ENCODE data around the gene IL1F10. TPM values are rescaled to one million over a fixed set of nuclear protein-coding genes. Genes with fewer than 3 reads are reported as not detected.
A peak's percentile ranks its signal among the peaks of the same experiment; 100 is the strongest.

Gene IL1F10
- total and polyA plus RNA-seq, 4 experiments from 2014 or later = not detected

DNA sequence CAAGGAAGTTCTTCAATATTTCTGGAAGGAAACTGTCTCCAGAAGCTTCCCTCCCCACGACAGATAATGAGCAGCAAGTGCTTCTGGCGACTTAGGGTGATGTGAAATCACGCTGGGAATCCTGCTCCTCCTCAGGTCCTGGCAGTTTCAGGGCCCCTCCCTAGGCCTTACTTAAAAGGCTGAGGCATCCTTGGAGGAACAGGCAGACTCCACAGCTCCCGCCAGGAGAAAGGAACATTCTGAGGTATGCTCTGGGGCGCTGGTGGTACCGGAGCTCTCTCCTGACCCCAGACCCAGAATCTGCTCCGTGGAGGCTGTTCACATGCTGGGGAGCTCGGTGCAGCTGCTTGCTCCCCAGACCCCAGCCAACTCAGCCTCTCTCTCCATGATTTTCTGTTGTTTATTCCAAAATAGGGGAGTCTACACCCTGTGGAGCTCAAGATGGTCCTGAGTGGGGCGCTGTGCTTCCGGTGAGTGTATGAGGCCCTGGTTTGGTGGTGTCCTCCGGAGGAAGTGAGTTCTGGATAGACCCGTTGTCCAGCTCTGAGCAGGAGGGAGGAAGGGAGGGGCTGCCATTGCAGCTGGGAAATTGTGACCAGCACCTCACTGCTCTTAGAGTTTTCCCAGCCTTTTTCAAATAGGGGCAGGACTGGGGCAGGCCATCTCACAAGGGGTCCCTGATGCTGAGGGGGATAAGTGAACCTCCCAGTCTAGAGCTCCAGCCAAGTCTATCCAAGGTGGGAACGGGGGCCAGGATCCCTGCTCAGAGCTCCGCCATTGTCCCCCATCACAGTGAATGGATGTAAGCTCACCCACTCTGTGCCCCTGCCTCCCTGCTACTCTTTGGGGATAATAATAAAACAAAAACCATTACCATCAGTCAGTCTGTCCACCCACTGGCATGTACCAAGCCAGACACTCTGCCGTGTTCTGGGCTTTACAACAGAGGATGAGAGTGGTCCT lies 8.5 kb upstream of the IL1F10 start, which contains the start of gene IL36RN:
Gene IL36RN, plus strand, starts transcription at position 201 of the 963 bp plus-strand sequence. Its CDS starts 241 bp downstream, at position 442.
- Histone ChIP-seq H3K9me3 (ENCODE audit: control insufficient read depth in 1 of 2, low read length in 2 of 2) (no peaks in the 10 kb centered on the region), H3K4me3 (ENCODE audit: low read length in 2 of 2) (no peak within 1 kb of the TSS), H3K4me1 (ENCODE audit: insufficient read depth, low read length) (no peaks in the 10 kb centered on the region), H3K36me3 (ENCODE audit: insufficient read depth, low read length) (no peaks in the 10 kb centered on the region), H3K27ac (ENCODE audit: low read depth, low read length) (no peak within 1 kb of the TSS), H3K27me3 (ENCODE audit: insufficient read depth, low read length) (no peaks in the 10 kb centered on the region)
- H3K9me3 Mint-ChIP-seq = peaks cover 4 to 20% (median 14%) of the 10 kb centered on the region in 8 donors
- no peaks in the 10 kb centered on the region for H3K4me1 Mint-ChIP-seq
- intact Hi-C loops (cut with micrococcal nuclease) = no loop called here
- H3K4me3 Mint-ChIP-seq = no peak within 1 kb of the TSS
- peaks cover 10 to 14% of the 10 kb centered on the region in 2 donors for H3K27me3 Mint-ChIP-seq
- POLR2A ChIA-PET (ENCODE audit: partially characterized antibody) = no interaction called here
- peak within 1 kb of the TSS in 1 of 7 donors; percentile 26 for H3K27ac Mint-ChIP-seq
- peaks cover 1 to 7% of the 10 kb centered on the region in 2 donors for H3K36me3 Mint-ChIP-seq
- no peak for DNase-seq
- CTCF ChIA-PET (ENCODE audit: partially characterized antibody) = interaction anchor here (1.4 kb wide), 1 partner anchor 21 kb away, joined by 5 read pairs; no protein-coding TSS in a partner anchor

DNA sequence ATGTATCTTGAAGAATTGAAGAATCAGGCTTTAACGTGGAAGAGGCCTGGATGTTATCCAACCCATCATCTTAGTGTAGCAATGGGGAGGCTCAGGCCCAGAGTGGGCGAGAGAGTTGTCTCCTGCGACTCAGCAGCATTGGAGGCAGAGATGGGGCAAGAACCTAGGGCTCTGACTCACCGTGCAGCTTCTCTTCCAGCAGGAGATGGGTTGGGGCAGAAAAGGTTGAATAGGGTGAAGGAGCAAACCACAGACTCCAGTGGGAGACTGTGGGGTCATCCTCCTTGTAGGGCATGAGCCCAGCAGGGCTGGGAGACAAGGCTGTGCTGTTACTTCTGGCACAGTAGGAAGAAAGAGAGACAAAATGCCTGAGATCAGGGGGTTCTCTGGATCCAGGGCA lies 7.4 kb upstream of the IL1F10 start:
- no peaks in the 10 kb centered on the region for H3K4me1 ChIP-seq (ENCODE audit: insufficient read depth, low read length)
- POLR2A ChIA-PET (ENCODE audit: partially characterized antibody) = no interaction called here
- H3K27me3 Mint-ChIP-seq = peaks cover 10 to 14% of the 10 kb centered on the region in 2 donors
- H3K36me3 Mint-ChIP-seq = peaks cover 1 to 8% of the 10 kb centered on the region in 2 donors
- CTCF ChIA-PET (ENCODE audit: partially characterized antibody) = interaction anchor here (1.4 kb wide), 1 partner anchor 20 kb away, joined by 5 read pairs; no protein-coding TSS in a partner anchor
- DNase-seq = no peak
- H3K27me3 ChIP-seq (ENCODE audit: insufficient read depth, low read length) = no peaks in the 10 kb centered on the region
- intact Hi-C loops (cut with micrococcal nuclease) = no loop called here
- no peaks in the 10 kb centered on the region for H3K4me1 Mint-ChIP-seq
- H3K4me3 Mint-ChIP-seq = no peak overlapping the region
- no peak overlapping the region for H3K4me3 ChIP-seq (ENCODE audit: low read length in 2 of 2)
- H3K36me3 ChIP-seq (ENCODE audit: insufficient read depth, low read length) = no peaks in the 10 kb centered on the region
- no peak overlapping the region for H3K27ac ChIP-seq (ENCODE audit: low read depth, low read length)
- peaks cover 0 to 15% (median 7%) of the 10 kb centered on the region in 8 donors for H3K9me3 Mint-ChIP-seq
- H3K27ac Mint-ChIP-seq = no peak overlapping the region
- no peaks in the 10 kb centered on the region for H3K9me3 ChIP-seq (ENCODE audit: control insufficient read depth in 1 of 2, low read length in 2 of 2)

DNA sequence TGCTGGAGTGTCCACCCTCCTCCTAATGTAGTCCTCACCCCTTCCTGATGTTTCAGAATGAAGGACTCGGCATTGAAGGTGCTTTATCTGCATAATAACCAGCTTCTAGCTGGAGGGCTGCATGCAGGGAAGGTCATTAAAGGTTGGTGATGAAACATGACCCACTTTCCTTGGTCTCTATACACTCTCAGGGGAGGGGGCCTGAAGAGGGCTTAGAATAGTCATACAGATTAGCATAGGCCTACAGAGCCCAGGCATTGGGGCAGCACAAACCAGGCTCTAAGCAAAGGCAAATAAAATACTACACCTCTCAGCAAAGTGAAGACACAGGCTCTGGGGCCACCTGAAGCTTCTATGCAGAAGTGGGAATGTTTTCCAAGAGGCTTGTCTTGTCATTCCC lies 7.0 kb upstream of the IL1F10 start:
- Mint-ChIP-seq H3K4me3 (no peak overlapping the region), H3K27me3 (peaks cover 10 to 14% of the 10 kb centered on the region in 2 donors), H3K36me3 (peaks cover 0 to 6% of the 10 kb centered on the region in 2 donors), H3K27ac (no peak overlapping the region), H3K4me1 (no peaks in the 10 kb centered on the region), H3K9me3 (peaks cover 0 to 13% (median 4%) of the 10 kb centered on the region in 8 donors)
- Histone ChIP-seq H3K27ac (ENCODE audit: low read depth, low read length) (no peak overlapping the region), H3K27me3 (ENCODE audit: insufficient read depth, low read length) (no peaks in the 10 kb centered on the region), H3K4me1 (ENCODE audit: insufficient read depth, low read length) (no peaks in the 10 kb centered on the region), H3K36me3 (ENCODE audit: insufficient read depth, low read length) (no peaks in the 10 kb centered on the region), H3K9me3 (ENCODE audit: control insufficient read depth in 1 of 2, low read length in 2 of 2) (no peaks in the 10 kb centered on the region), H3K4me3 (ENCODE audit: low read length in 2 of 2) (no peak overlapping the region)
- ChIA-PET POLR2A (ENCODE audit: partially characterized antibody) (no interaction called here), CTCF (ENCODE audit: partially characterized antibody) (no interaction called here)
- no peak for DNase-seq
- intact Hi-C loops (cut with micrococcal nuclease) = no loop called here

DNA sequence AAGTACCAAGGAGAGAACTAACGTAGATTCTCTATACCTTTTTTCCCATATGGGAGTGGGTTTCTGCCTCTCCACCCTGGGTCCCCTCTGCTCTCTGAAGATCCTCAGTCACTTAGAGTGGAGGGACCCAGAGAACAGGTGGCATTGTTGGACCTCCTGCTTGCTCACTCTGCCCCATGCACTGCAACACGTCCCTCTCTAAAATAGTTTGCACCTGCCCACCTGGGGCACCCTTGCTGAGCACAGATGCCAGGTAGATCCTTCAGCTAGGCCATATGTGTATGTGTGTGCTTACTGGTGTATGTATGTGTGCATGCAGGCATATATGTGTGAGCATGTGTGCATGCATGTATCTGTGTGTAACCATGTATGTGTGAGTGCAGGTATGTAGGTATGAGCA lies 6.5 kb upstream of the IL1F10 start:
- Histone ChIP-seq H3K27ac (ENCODE audit: low read depth, low read length) (no peak overlapping the region), H3K9me3 (ENCODE audit: control insufficient read depth in 1 of 2, low read length in 2 of 2) (no peaks in the 10 kb centered on the region), H3K36me3 (ENCODE audit: insufficient read depth, low read length) (no peaks in the 10 kb centered on the region), H3K27me3 (ENCODE audit: insufficient read depth, low read length) (no peaks in the 10 kb centered on the region), H3K4me3 (ENCODE audit: low read length in 2 of 2) (no peak overlapping the region), H3K4me1 (ENCODE audit: insufficient read depth, low read length) (no peaks in the 10 kb centered on the region)
- H3K27me3 Mint-ChIP-seq = peaks cover 10 to 13% of the 10 kb centered on the region in 2 donors
- H3K36me3 Mint-ChIP-seq = peaks cover 0 to 4% of the 10 kb centered on the region in 2 donors
- no peak overlapping the region for H3K4me3 Mint-ChIP-seq
- peaks cover 0 to 10% (median 2%) of the 10 kb centered on the region in 8 donors for H3K9me3 Mint-ChIP-seq
- ChIA-PET POLR2A (ENCODE audit: partially characterized antibody) (no interaction called here), CTCF (ENCODE audit: partially characterized antibody) (no interaction called here)
- no peak for DNase-seq
- H3K4me1 Mint-ChIP-seq = no peaks in the 10 kb centered on the region
- H3K27ac Mint-ChIP-seq = peak overlapping the region in 2 of 7 donors; percentile 3 to 21
- intact Hi-C loops (cut with micrococcal nuclease) = no loop called here

DNA sequence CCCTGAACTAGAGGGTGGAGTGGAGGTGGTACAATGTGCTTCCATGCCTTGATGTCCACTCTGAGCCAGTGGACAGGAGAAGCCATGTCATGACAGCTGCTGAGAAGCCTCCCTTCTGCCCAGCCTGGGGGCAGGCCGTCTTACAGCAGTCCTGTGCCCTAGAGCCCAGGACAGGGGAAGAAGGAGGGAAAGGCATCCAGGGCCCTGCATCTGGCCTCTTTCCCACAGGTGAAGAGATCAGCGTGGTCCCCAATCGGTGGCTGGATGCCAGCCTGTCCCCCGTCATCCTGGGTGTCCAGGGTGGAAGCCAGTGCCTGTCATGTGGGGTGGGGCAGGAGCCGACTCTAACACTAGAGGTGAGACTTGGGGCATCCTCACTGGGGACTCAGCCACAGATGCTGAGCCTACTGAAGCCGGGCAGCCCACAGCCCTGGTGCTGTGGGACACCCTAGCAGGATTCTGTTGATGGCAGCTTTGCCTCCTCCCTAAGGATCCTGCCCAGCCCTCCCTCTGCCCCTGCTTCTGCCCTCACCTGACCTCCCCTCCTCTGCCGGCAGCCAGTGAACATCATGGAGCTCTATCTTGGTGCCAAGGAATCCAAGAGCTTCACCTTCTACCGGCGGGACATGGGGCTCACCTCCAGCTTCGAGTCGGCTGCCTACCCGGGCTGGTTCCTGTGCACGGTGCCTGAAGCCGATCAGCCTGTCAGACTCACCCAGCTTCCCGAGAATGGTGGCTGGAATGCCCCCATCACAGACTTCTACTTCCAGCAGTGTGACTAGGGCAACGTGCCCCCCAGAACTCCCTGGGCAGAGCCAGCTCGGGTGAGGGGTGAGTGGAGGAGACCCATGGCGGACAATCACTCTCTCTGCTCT lies 5.6 kb upstream of the IL1F10 start:
- Mint-ChIP-seq H3K36me3 (peaks cover 0 to 3% of the 10 kb centered on the region in 2 donors), H3K4me3 (no peak overlapping the region), H3K9me3 (peaks cover 0 to 8% (median 1%) of the 10 kb centered on the region in 8 donors), H3K27ac (no peak overlapping the region), H3K4me1 (no peaks in the 10 kb centered on the region), H3K27me3 (peaks cover 11 to 14% of the 10 kb centered on the region in 2 donors)
- Histone ChIP-seq H3K4me3 (ENCODE audit: low read length in 2 of 2) (no peak overlapping the region), H3K27me3 (ENCODE audit: insufficient read depth, low read length) (no peaks in the 10 kb centered on the region), H3K4me1 (ENCODE audit: insufficient read depth, low read length) (no peaks in the 10 kb centered on the region), H3K36me3 (ENCODE audit: insufficient read depth, low read length) (no peaks in the 10 kb centered on the region), H3K27ac (ENCODE audit: low read depth, low read length) (no peak overlapping the region), H3K9me3 (ENCODE audit: control insufficient read depth in 1 of 2, low read length in 2 of 2) (no peaks in the 10 kb centered on the region)
- ChIA-PET CTCF (ENCODE audit: partially characterized antibody) (interaction anchor here (0.9 to 1.0 kb wide), 2 partner anchors 16 to 135 kb away, joined by 3 read pairs; no protein-coding TSS in a partner anchor), POLR2A (ENCODE audit: partially characterized antibody) (no interaction called here)
- intact Hi-C loops (cut with micrococcal nuclease) = no loop called here
- no peak for DNase-seq

DNA sequence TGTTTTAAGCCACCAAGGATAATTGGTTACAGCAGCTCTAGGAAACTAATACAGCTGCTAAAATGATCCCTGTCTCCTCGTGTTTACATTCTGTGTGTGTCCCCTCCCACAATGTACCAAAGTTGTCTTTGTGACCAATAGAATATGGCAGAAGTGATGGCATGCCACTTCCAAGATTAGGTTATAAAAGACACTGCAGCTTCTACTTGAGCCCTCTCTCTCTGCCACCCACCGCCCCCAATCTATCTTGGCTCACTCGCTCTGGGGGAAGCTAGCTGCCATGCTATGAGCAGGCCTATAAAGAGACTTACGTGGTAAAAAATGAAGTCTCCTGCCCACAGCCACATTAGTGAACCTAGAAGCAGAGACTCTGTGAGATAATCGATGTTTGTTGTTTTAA lies 3.5 kb upstream of the IL1F10 start:
- CTCF ChIA-PET (ENCODE audit: partially characterized antibody) = interaction anchor here (1.2 kb wide), 1 partner anchor 18 kb away, joined by 3 read pairs; no protein-coding TSS in a partner anchor

More for the DNA sequence above, 3.5 kb upstream of the IL1F10 start:
- Mint-ChIP-seq H3K27me3 (peaks cover 8 to 11% of the 10 kb centered on the region in 2 donors), H3K4me1 (no peaks in the 10 kb centered on the region), H3K36me3 (peaks cover 0 to 3% of the 10 kb centered on the region in 2 donors), H3K9me3 (peaks cover 0 to 8% (median 1%) of the 10 kb centered on the region in 8 donors), H3K4me3 (no peak overlapping the region), H3K27ac (no peak overlapping the region)
- H3K4me3 ChIP-seq (ENCODE audit: low read length in 2 of 2) = no peak overlapping the region
- H3K4me1 ChIP-seq (ENCODE audit: insufficient read depth, low read length) = no peaks in the 10 kb centered on the region
- H3K9me3 ChIP-seq (ENCODE audit: control insufficient read depth in 1 of 2, low read length in 2 of 2) = no peaks in the 10 kb centered on the region
- intact Hi-C loops (cut with micrococcal nuclease) = no loop called here
- H3K27ac ChIP-seq (ENCODE audit: low read depth, low read length) = no peak overlapping the region
- DNase-seq = no peak
- no peaks in the 10 kb centered on the region for H3K36me3 ChIP-seq (ENCODE audit: insufficient read depth, low read length)
- POLR2A ChIA-PET (ENCODE audit: partially characterized antibody) = no interaction called here
- no peaks in the 10 kb centered on the region for H3K27me3 ChIP-seq (ENCODE audit: insufficient read depth, low read length)
